ENCODE measurements around the gene CAPZB.
"Not testable (repeated sequence)": the region's sequence is repeated elsewhere in the genome, so short reads cannot be mapped to it uniquely, and the experiment has no call there.

Gene CAPZB

GRCh38 chr1:19310720-19311502 is 174.4 kb downstream of the CAPZB start:
- DNase-seq (ENCODE audit: low spot score) = peak; percentile 33

- no peak for DNase-seq (ENCODE audit: low spot score)
These were observed 175.3 kb downstream of the CAPZB start for GRCh38 chr1:19310061-19310460.

GRCh38 chr1:19309123-19309813 is 176.1 kb downstream of the CAPZB start:
- DNase-seq (ENCODE audit: low spot score) = peak; percentile 73

GRCh38 chr1:19308509-19308907 is 176.8 kb downstream of the CAPZB start:
- DNase-seq (ENCODE audit: low spot score) = no peak

- DNase-seq (ENCODE audit: low spot score) = no peak
These were observed 177.4 kb downstream of the CAPZB start for GRCh38 chr1:19307794-19308508.

- DNase-seq (ENCODE audit: low spot score) = no peak
These were observed 178.4 kb downstream of the CAPZB start for GRCh38 chr1:19306941-19307340.

GRCh38 chr1:19305880-19306279 is 179.5 kb downstream of the CAPZB start:
- DNase-seq (ENCODE audit: low spot score) = no peak

- not testable (repeated sequence) for DNase-seq (ENCODE audit: low spot score)
These were observed 181.3 kb downstream of the CAPZB start for GRCh38 chr1:19304081-19304480.

GRCh38 chr1:19300211-19300610 is 185.1 kb downstream of the CAPZB start:
- no peak for DNase-seq (ENCODE audit: low spot score)

- no peak for DNase-seq (ENCODE audit: low spot score)
These were observed 190.7 kb downstream of the CAPZB start for GRCh38 chr1:19294638-19295037.

- DNase-seq (ENCODE audit: low spot score) = no peak
These were observed 196.1 kb downstream of the CAPZB start for GRCh38 chr1:19289244-19289643.

Measured in kidney tubule cell (primary cell).